RWPE2 (cell line): ENCODE measurements around the gene APOL4.

Experiments used
- ATAC-seq: fragments of 200-7000 bp; cut with Tn5 transposase; 3 replicates; pipeline ENCODE4 v1.9.1; 2021; ENCODE audit warnings: low read depth
- DNase-seq: peaks from one replicate; pipeline ENCODE4 v3.0.0-alpha.2; 2020; ENCODE audit warnings: low spot score
- H3K27ac ChIP-seq: fragments of 450-650 bp; 2 replicates; pipeline ENCODE4 v1.5.1; 2017; ENCODE audit warnings: mild to moderate bottlenecking; ENCODE audit not compliant: poor library complexity, severe bottlenecking
- H3K27me3 ChIP-seq: fragments of 250-450 bp; sonication (Bioruptor Pico); 2 replicates; pipeline ENCODE4 v1.5.1; 2021; ENCODE audit warnings: mild to moderate bottlenecking, moderate library complexity; ENCODE audit not compliant: insufficient read depth, poor library complexity, severe bottlenecking
- H3K36me3 ChIP-seq: fragments of 250-450 bp; sonication (Bioruptor Pico); 2 replicates; pipeline ENCODE4 v1.5.1; 2020; ENCODE audit warnings: low read depth, mild to moderate bottlenecking, moderate library complexity
- H3K4me1 ChIP-seq: fragments of 250-450 bp; sonication (Bioruptor Pico); 2 replicates; pipeline ENCODE4 v1.5.1; 2021; ENCODE audit warnings: mild to moderate bottlenecking, moderate library complexity; ENCODE audit not compliant: insufficient read depth, poor library complexity, severe bottlenecking
- H3K4me3 ChIP-seq: fragments of 250-450 bp; sonication (Bioruptor Pico); 2 replicates; pipeline ENCODE4 v1.5.1; 2021; ENCODE audit warnings: mild to moderate bottlenecking, moderate library complexity; ENCODE audit not compliant: severe bottlenecking
- H3K9me3 ChIP-seq: fragments of 250-450 bp; sonication (Bioruptor Pico); 2 replicates; pipeline ENCODE4 v1.5.1; 2021; ENCODE audit warnings: mild to moderate bottlenecking, moderate library complexity; ENCODE audit not compliant: severe bottlenecking
- CTCF ChIP-seq: fragments of 450-650 bp; IDR thresholded peaks from one replicate; pipeline ENCODE4 v1.5.1; 2017; ENCODE audit warnings: mild to moderate bottlenecking, moderate library complexity; ENCODE audit not compliant: poor library complexity, severe bottlenecking

Gene APOL4

GRCh38 chr22:36226189-36226588, 24.6 kb upstream of the APOL4 start:
- TF ChIP-seq CTCF = no peak
- ATAC-seq = no peak
- no peak for DNase-seq
- Histone ChIP-seq H3K27me3 (no peaks in the 10 kb centered on the region), H3K4me1 (no peaks in the 10 kb centered on the region), H3K9me3 (no peaks in the 10 kb centered on the region), H3K27ac (no peak overlapping the region), H3K36me3 (peaks cover 9% of the 10 kb centered on the region), H3K4me3 (no peak overlapping the region)

GRCh38 chr22:36225333-36225922, 23.8 kb upstream of the APOL4 start:
- DNase-seq (no peak), ATAC-seq (0 out of 3 replicates have a peak, but pooled peaks have one; percentile 22)
- no peaks in the 10 kb centered on the region for H3K27me3 ChIP-seq
- H3K4me1 ChIP-seq = no peaks in the 10 kb centered on the region
- H3K9me3 ChIP-seq = no peaks in the 10 kb centered on the region
- H3K27ac ChIP-seq = no peak overlapping the region
- H3K4me3 ChIP-seq = no peak overlapping the region
- peaks cover 2% of the 10 kb centered on the region for H3K36me3 ChIP-seq
- TF ChIP-seq CTCF = no peak

GRCh38 chr22:36224245-36224644, 22.6 kb upstream of the APOL4 start:
- Histone ChIP-seq H3K36me3 (no peaks in the 10 kb centered on the region; the same call in 1 of the 2 replicates), H3K27ac (no peak overlapping the region), H3K27me3 (no peaks in the 10 kb centered on the region), H3K4me3 (no peak overlapping the region), H3K9me3 (no peaks in the 10 kb centered on the region), H3K4me1 (no peaks in the 10 kb centered on the region)
- no peak for DNase-seq
- TF ChIP-seq CTCF = no peak
- peak; percentile 44; the same call in 1 of the 3 replicates for ATAC-seq

GRCh38 chr22:36223504-36223903, 21.9 kb upstream of the APOL4 start:
- H3K27ac ChIP-seq = no peak overlapping the region
- ATAC-seq (no peak), DNase-seq (no peak)
- no peak for TF ChIP-seq CTCF
- no peaks in the 10 kb centered on the region for H3K27me3 ChIP-seq
- H3K9me3 ChIP-seq = no peaks in the 10 kb centered on the region
- H3K36me3 ChIP-seq = no peaks in the 10 kb centered on the region; the same call in 1 of the 2 replicates
- no peak overlapping the region for H3K4me3 ChIP-seq
- no peaks in the 10 kb centered on the region for H3K4me1 ChIP-seq

GRCh38 chr22:36222887-36223450, 21.4 kb upstream of the APOL4 start:
- no peaks in the 10 kb centered on the region for H3K9me3 ChIP-seq
- no peaks in the 10 kb centered on the region for H3K4me1 ChIP-seq
- peaks cover 3% of the 10 kb centered on the region for H3K27me3 ChIP-seq
- no peak for ATAC-seq
- H3K4me3 ChIP-seq = no peak overlapping the region
- no peak overlapping the region for H3K27ac ChIP-seq
- no peak for TF ChIP-seq CTCF
- no peaks in the 10 kb centered on the region; the same call in 1 of the 2 replicates for H3K36me3 ChIP-seq
- no peak for DNase-seq
